Measurements from ENCODE around the gene TEAD4. TPM values are rescaled to one million over a fixed set of nuclear protein-coding genes. Genes with fewer than 3 reads are reported as not detected.

Gene TEAD4
- 2.0 and 4.2 TPM in 2 replicates for total RNA-seq

DNA sequence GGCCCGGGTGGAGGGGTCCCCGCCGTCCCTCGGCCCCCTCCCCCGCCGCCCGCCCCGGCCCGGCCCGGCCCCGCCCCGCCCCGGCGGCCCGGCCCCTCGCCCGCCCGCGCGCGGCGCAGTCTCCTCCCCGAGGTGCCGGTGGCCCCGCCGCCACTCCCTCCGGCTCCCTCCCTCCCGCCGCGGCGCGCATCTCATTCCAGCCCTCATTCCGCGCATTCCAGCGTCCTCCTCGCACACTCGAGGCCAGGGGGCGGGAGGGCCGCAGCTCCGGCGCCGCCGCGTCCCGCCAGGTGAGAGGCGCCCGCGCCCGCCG lies at the start of gene TEAD4:
Gene TEAD4 (plus strand): TSS at position 206 of the 313 bp plus-strand sequence.
- H3K27me3 ChIP-seq (ENCODE audit: control insufficient read depth, insufficient read depth, low read length), result no peaks in the 10 kb centered on the region
- FAIRE-seq, result no peak
- H3K4me3 ChIP-seq (ENCODE audit: low read depth, low read length), result peak within 1 kb of the TSS; percentile 67
- no peaks in the 10 kb centered on the region for H3K36me3 ChIP-seq (ENCODE audit: control insufficient read depth, insufficient read depth, low read length)
- DNase-seq (ENCODE audit: low read depth), result peak; percentile 40
- TF ChIP-seq, protein P1, sequence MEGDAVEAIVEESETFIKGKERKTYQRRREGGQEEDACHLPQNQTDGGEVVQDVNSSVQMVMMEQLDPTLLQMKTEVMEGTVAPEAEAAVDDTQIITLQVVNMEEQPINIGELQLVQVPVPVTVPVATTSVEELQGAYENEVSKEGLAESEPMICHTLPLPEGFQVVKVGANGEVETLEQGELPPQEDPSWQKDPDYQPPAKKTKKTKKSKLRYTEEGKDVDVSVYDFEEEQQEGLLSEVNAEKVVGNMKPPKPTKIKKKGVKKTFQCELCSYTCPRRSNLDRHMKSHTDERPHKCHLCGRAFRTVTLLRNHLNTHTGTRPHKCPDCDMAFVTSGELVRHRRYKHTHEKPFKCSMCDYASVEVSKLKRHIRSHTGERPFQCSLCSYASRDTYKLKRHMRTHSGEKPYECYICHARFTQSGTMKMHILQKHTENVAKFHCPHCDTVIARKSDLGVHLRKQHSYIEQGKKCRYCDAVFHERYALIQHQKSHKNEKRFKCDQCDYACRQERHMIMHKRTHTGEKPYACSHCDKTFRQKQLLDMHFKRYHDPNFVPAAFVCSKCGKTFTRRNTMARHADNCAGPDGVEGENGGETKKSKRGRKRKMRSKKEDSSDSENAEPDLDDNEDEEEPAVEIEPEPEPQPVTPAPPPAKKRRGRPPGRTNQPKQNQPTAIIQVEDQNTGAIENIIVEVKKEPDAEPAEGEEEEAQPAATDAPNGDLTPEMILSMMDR (IDR thresholded peaks at IDR 0.05; ENCODE audit: insufficient read depth, low read length, severe bottlenecking), result no peak

DNA sequence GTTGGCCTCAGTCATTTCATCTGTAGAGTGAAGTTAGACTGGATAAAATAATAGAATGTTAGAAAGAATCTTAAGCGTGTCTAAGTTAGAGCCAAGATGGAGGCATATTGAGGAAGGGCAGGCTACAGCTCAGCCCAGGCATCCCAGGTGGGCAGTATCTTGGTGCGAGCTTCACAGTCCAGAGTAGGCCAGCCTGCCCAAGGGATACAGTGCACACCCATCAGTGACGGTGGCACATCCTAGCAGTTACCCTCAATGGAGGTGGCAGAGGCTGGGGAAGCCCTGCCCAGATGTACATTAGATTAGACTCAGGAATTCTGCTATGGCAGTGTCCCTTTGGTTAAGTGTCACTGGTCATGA lies 47.0 kb upstream of the TEAD4 start:
- no peaks in the 10 kb centered on the region for H3K36me3 ChIP-seq (ENCODE audit: control insufficient read depth, insufficient read depth, low read length)
- DNase-seq (ENCODE audit: low read depth), result no peak
- FAIRE-seq, result peak; percentile 18

DNA sequence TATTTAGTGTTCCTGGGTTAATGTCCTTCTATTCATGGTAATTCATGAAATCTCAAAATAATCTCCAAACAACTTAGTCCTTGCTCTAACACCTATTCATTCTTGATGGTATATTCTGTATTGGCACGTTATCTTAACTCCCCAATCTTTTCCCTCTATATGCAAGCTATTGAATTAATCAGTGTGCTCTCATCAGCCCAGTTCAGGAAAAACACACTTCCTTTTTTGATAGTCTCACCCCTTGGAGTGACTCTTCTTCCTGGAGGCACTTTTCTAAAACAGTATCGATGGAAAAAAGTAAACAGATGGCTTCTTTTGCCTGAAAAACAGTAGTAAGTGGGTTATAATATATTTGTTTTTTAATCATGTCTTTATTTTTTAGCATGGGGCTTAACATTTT lies 39.9 kb upstream of the TEAD4 start:
- TF ChIP-seq, protein P1 (IDR thresholded peaks at IDR 0.05; ENCODE audit: insufficient read depth, low read length, severe bottlenecking), result no peak
- FAIRE-seq (no peak), DNase-seq (ENCODE audit: low read depth) (no peak)
- Histone ChIP-seq H3K4me3 (ENCODE audit: low read depth, low read length) (no peak overlapping the region), H3K36me3 (ENCODE audit: control insufficient read depth, insufficient read depth, low read length) (peaks cover 4% of the 10 kb centered on the region), H3K27me3 (ENCODE audit: control insufficient read depth, insufficient read depth, low read length) (no peaks in the 10 kb centered on the region)

More for the DNA sequence above, 47.0 kb upstream of the TEAD4 start:
- TF ChIP-seq, protein P1 (IDR thresholded peaks at IDR 0.05; ENCODE audit: insufficient read depth, low read length, severe bottlenecking), result no peak
- H3K4me3 ChIP-seq (ENCODE audit: low read depth, low read length), result no peak overlapping the region
- no peaks in the 10 kb centered on the region for H3K27me3 ChIP-seq (ENCODE audit: control insufficient read depth, insufficient read depth, low read length)

DNA sequence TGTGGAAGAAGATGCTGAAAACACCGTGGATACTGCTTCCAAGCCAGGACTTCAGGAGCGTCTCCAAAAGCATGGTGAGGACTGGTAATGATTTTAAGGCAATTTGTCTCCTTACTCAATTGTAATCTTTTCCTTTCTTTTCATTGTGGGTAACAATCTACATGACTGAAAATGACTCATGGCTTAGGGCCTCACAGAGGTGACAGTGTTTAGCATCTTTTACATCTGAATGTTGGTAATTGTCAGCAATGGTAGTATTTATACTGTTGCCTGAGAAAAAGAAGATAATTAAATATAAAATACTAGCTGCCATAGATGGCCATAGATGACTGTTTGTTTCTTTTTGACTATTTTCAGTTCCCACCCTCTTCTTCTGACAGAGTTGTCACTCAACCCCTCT lies 36.9 kb upstream of the TEAD4 start:
- peaks cover 4% of the 10 kb centered on the region for H3K36me3 ChIP-seq (ENCODE audit: control insufficient read depth, insufficient read depth, low read length)

DNA sequence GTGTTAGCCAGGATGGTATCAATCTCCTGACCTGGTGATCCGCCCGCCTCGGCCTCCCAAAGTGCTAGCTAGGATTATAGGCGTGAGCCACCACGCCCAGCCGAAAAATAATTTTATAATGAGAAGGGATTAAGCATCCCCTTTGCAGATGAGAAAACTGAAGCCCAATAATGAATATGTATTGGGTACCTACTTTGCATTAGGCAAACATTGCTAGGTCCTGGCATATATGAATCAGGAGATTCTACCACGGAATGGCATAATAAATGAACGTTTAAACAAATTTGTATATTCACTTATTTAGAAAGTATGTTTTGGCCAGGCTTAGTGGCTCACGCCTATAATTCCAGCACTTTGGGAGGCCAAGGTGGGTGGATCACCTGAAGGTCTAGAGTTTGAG lies 36.1 kb upstream of the TEAD4 start:
- TF ChIP-seq, protein P1 (IDR thresholded peaks at IDR 0.05; ENCODE audit: insufficient read depth, low read length, severe bottlenecking), result no peak
- Histone ChIP-seq H3K36me3 (ENCODE audit: control insufficient read depth, insufficient read depth, low read length) (peaks cover 4% of the 10 kb centered on the region), H3K4me3 (ENCODE audit: low read depth, low read length) (no peak overlapping the region), H3K27me3 (ENCODE audit: control insufficient read depth, insufficient read depth, low read length) (no peaks in the 10 kb centered on the region)
- FAIRE-seq, result no peak
- no peak for DNase-seq (ENCODE audit: low read depth)

More for the DNA sequence above, 36.9 kb upstream of the TEAD4 start:
- DNase-seq (ENCODE audit: low read depth), result no peak
- no peak for FAIRE-seq
- Histone ChIP-seq H3K27me3 (ENCODE audit: control insufficient read depth, insufficient read depth, low read length) (no peaks in the 10 kb centered on the region), H3K4me3 (ENCODE audit: low read depth, low read length) (no peak overlapping the region)
- TF ChIP-seq, protein P1 (IDR thresholded peaks at IDR 0.05; ENCODE audit: insufficient read depth, low read length, severe bottlenecking), result no peak

DNA sequence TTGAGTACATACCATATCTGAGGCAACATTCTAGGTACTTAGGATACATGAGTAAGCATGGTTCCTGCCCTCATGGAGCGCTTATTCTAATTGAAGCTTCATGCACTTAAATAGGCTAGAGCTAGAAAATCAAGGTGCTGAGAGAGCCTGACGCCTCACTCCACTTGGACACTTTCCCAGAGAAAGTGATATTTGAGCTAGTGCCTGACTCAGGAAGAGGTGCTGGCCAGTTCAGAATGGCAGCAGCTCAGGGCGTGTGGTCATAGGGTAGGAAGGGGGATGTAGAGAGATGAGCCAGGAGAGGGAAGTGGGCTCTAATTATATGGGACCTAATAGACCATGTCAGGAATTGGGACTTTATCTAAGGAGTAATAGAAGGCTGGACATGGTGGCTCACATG lies 35.2 kb upstream of the TEAD4 start:
- H3K36me3 ChIP-seq (ENCODE audit: control insufficient read depth, insufficient read depth, low read length), result peaks cover 4% of the 10 kb centered on the region
- FAIRE-seq, result no peak
- no peak overlapping the region for H3K4me3 ChIP-seq (ENCODE audit: low read depth, low read length)
- H3K27me3 ChIP-seq (ENCODE audit: control insufficient read depth, insufficient read depth, low read length), result no peaks in the 10 kb centered on the region
- peak; percentile 39 for DNase-seq (ENCODE audit: low read depth)
- TF ChIP-seq, protein P1 (IDR thresholded peaks at IDR 0.05; ENCODE audit: insufficient read depth, low read length, severe bottlenecking), result no peak

Data from bronchial epithelial cell (primary cell).